Ishikawa (cell line): ENCODE data around the gene CST6.
A peak's percentile ranks its signal among the peaks of the same experiment; 100 is the strongest.

ENCODE experiments used
- CEBPB ChIP-seq: IDR thresholded peaks from 2 replicates; pipeline ENCODE4 v1.6.1; 2012
- CREB1 ChIP-seq: IDR thresholded peaks from 2 replicates; pipeline ENCODE4 v1.6.1; 2012; ENCODE audit warnings: low read depth
- EGR1 ChIP-seq: IDR thresholded peaks from 2 replicates; pipeline ENCODE4 v1.6.1; 2012
- EP300 ChIP-seq: IDR thresholded peaks from 2 replicates; pipeline ENCODE4 v1.6.1; 2012; ENCODE audit warnings: borderline replicate concordance
- FOXM1 ChIP-seq: IDR thresholded peaks from 2 replicates; pipeline ENCODE4 v1.6.1; 2012; ENCODE audit warnings: low read depth, borderline replicate concordance
- NFIC ChIP-seq: IDR thresholded peaks from 2 replicates; pipeline ENCODE4 v1.6.1; 2012
- RAD21 ChIP-seq: IDR thresholded peaks from 2 replicates; pipeline ENCODE4 v1.6.1; 2012; ENCODE audit warnings: low read depth
- TAF1 ChIP-seq: IDR thresholded peaks from 2 replicates; pipeline ENCODE4 v1.6.1; 2012; ENCODE audit warnings: low read depth, mild to moderate bottlenecking
- TCF12 ChIP-seq: IDR thresholded peaks from 2 replicates; pipeline ENCODE4 v1.6.1; 2012; ENCODE audit warnings: low read depth
- TEAD4 ChIP-seq: IDR thresholded peaks from 2 replicates; pipeline ENCODE4 v1.6.1; 2012
- USF1 ChIP-seq: IDR thresholded peaks from 2 replicates; pipeline ENCODE4 v1.6.1; 2012
- YY1 ChIP-seq: IDR thresholded peaks from 2 replicates; pipeline ENCODE4 v1.6.1; 2012; ENCODE audit warnings: low read depth
- ZBTB7A ChIP-seq: IDR thresholded peaks from 2 replicates; pipeline ENCODE4 v1.6.1; 2012; ENCODE audit warnings: low read depth
- TF ChIP-seq, protein P1 (sequence below): IDR thresholded peaks from 2 replicates; pipeline ENCODE4 v1.6.1; 2012; ENCODE audit warnings: low read depth, mild to moderate bottlenecking
- TF ChIP-seq, protein P2 (sequence below): IDR thresholded peaks from 2 replicates; pipeline ENCODE4 v1.6.1; 2012

CST6 gene

DNA sequence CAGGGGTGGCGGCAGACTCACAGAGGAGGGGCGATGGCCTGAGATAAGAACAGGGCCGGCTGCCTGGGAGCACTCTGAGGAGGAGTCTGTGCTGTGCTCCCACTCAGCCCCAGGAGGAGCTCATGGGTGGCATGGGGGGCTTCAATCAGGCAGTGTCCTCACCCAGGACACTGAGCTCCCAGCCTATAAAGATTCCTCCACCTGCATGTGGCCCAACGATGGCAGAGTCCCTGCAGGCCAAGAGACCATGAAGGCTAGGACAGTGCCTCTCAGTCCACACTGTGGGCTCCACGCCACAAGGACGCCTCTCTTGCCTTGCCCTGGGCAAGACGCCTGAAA lies 1.9 kb downstream of the CST6 start:
- TF ChIP-seq CEBPB (no peak), FOXM1 (no peak), EGR1 (no peak), USF1 (no peak), TCF12 (no peak), ZBTB7A (no peak), NFIC (no peak), TAF1 (no peak), EP300 (no peak), TEAD4 (no peak), RAD21 (no peak), YY1 (no peak), CREB1 (no peak)
- TF ChIP-seq, protein P1, sequence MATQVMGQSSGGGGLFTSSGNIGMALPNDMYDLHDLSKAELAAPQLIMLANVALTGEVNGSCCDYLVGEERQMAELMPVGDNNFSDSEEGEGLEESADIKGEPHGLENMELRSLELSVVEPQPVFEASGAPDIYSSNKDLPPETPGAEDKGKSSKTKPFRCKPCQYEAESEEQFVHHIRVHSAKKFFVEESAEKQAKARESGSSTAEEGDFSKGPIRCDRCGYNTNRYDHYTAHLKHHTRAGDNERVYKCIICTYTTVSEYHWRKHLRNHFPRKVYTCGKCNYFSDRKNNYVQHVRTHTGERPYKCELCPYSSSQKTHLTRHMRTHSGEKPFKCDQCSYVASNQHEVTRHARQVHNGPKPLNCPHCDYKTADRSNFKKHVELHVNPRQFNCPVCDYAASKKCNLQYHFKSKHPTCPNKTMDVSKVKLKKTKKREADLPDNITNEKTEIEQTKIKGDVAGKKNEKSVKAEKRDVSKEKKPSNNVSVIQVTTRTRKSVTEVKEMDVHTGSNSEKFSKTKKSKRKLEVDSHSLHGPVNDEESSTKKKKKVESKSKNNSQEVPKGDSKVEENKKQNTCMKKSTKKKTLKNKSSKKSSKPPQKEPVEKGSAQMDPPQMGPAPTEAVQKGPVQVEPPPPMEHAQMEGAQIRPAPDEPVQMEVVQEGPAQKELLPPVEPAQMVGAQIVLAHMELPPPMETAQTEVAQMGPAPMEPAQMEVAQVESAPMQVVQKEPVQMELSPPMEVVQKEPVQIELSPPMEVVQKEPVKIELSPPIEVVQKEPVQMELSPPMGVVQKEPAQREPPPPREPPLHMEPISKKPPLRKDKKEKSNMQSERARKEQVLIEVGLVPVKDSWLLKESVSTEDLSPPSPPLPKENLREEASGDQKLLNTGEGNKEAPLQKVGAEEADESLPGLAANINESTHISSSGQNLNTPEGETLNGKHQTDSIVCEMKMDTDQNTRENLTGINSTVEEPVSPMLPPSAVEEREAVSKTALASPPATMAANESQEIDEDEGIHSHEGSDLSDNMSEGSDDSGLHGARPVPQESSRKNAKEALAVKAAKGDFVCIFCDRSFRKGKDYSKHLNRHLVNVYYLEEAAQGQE, result no peak
- TF ChIP-seq, protein P2, sequence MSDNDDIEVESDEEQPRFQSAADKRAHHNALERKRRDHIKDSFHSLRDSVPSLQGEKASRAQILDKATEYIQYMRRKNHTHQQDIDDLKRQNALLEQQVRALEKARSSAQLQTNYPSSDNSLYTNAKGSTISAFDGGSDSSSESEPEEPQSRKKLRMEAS, result no peak

DNA sequence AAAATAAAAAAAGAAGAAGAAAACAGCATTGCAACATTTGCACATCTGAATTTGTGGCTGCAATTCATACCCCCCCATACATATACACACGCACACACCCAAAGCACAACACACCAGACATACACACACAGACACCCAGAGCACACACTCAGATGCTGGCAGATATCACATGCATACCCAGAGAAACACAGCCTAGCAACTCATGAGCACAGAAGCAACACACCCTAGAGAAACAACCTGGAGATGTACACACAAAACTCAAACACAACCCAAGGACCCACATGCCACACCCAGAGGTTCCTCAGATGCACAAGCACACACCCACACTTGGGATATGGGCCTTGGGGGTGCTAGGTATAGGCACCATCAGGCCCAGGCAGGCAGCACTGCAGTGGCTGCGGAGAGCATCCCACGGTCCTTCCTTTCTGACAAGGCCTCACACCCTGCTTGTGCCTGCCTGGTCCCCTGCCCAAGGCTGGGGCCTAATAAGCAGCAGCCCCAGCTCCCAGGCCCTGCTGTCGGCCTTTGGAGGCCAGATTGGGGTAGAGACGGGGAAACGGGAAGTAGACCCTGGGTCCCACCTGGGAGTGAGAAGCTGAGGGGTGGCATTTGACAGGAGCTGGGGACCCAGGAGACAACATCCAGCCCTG lies 3.1 kb downstream of the CST6 start:
- no peak for TF ChIP-seq FOXM1
- no peak for TF ChIP-seq ZBTB7A
- TF ChIP-seq TCF12, result no peak
- TF ChIP-seq RAD21, result no peak
- no peak for TF ChIP-seq NFIC
- TF ChIP-seq USF1, result no peak
- TF ChIP-seq EP300, result no peak
- no peak for TF ChIP-seq EGR1
- TF ChIP-seq, protein P1, result no peak
- TF ChIP-seq CREB1, result no peak
- no peak for TF ChIP-seq TAF1
- no peak for TF ChIP-seq YY1

GRCh38 chr11:66015454-66015881 lies 3.7 kb downstream of the CST6 start:
- TF ChIP-seq, protein P1, result no peak
- TF ChIP-seq CREB1 (no peak), YY1 (no peak), CEBPB (no peak), RAD21 (peak; percentile 13; the same call in 1 of the 2 replicates), USF1 (peak; percentile 46; the same call in 1 of the 2 replicates), NFIC (peak; percentile 92), EP300 (peak; percentile 96), TEAD4 (peak; percentile 94), TCF12 (peak; percentile 96), EGR1 (peak; percentile 65), ZBTB7A (peak; percentile 46; the same call in 1 of the 2 replicates), FOXM1 (peak; percentile 81; the same call in 1 of the 2 replicates)
- TF ChIP-seq, protein P2, result peak; percentile 88
